Stimulated activated CD4-positive, alpha-beta T cell treated with anti-CD3 and anti-CD28 coated beads, Interleukin-15, amount 100 ng/mL, for 48 hours (primary cell): ENCODE data around the gene ASCL1.

ENCODE experiments used
- DNase-seq, 2 donors: peaks; one replicate each; pipeline ENCODE4 v3.0.0-alpha.2; 2020; ENCODE audit warnings: low read depth in 2 of 2

ASCL1 gene

DNA sequence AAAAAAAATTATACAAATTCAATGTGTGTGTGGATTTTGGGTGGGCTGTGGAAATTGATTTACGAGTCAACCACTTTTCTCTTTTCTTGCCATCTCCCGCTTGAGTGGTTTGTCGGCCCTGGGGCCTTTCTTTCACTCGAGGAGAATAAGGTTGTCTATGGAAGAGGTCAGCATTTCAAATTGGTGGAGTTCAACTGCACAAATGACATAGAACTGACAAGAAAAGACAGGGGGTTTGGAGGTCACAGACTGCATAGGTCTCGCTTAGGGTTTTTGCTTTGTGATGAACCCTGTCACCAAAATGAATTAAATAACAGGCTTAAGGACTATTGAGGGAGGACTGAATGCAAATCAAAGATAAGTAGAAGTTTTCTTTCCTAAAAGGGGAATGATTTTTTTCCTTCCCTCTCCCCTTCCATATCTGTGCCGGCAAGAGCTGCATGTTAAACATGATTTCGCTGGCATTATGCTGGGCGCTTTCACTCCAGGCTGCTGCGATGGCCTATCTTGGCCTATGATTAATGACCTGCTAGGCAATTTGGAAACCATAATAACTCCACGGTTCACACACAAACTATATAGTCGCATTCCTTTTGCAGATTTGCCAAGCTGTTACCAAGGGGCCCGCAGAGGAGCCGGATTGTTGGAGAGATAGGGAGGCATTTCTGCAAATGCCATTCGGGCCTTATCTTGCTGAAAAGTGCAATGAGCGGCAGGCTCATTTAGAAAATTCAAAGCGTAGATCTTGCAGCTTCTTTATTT lies 20.7 kb downstream of the ASCL1 start:
- no peak for DNase-seq

DNA sequence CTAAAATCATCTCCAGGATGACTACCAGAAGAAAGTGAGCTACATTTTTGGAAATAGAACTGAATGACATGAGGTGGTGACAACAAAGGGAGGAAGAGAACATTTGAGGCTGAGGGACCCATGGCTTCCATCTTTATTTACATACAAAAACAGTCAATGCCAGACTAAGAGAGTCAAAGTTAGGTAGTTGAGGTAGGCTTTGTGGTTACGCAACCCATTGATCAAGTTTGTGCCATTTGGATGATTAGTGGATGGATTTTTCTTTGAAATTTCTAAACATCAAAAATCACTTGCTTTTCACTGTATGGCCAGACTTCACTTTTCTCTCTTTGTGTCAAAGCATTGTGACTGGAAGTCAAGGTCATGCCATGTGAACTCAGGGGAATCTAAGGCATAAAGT lies 22.9 kb downstream of the ASCL1 start:
- no peak for DNase-seq

DNA sequence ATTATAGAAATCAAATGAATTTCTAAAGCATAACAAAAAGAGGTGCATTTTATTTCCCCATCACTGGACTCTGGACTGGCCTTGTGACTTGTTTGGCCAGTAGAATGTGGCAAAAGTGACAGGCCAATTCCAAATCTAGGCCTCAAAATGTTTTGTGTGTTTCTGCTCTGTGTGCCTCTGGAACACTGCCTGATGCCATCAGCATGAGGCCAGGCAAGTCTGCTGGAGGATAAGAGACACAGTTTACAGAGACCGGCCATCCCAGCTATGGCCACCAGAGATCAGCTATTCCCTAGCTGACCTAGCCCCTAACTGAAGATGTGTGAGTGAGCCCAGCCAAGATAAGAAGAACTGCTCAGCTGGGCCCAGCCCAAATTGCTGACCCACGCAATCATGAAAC lies 32.9 kb downstream of the ASCL1 start:
- DNase-seq, result no peak

DNA sequence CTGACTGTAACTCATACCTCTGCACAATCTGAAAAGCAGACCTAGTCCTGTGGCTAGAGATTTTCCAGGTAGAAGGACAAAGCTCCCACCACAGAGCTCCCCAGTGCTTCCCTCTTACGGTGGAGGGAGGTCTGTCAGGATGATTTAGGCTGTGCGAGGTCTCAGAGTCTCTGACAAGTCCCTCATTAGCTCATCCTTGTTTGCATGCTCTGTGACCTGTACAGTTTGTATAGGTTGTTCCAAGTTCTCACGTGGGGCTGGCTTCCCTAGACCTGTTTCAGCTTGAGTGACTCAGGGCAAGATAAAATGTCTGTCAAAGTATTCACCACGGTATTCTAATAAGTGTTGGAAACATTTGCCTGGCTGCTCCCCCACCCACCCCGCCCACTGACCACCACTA lies 34.8 kb downstream of the ASCL1 start:
- no peak for DNase-seq

DNA sequence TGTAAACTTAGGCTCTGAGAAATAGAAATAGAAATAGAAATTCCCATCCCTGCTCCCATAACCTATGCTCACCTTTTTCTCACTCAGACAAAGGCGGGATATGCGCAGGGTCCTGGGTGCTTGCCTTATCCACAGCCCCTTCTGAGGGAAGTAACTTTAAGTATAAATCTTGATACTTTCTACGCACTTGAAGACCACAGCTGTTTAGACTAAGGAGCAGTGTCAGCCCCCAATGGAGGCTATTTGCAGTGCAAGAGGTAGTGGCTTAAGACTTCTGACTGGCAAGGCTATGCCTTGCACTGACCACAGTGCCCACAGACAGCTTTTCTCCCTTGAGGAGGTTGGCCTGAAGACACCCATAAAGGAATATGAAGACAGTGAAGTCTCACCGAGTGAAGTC lies 35.2 kb downstream of the ASCL1 start:
- DNase-seq, result no peak

DNA sequence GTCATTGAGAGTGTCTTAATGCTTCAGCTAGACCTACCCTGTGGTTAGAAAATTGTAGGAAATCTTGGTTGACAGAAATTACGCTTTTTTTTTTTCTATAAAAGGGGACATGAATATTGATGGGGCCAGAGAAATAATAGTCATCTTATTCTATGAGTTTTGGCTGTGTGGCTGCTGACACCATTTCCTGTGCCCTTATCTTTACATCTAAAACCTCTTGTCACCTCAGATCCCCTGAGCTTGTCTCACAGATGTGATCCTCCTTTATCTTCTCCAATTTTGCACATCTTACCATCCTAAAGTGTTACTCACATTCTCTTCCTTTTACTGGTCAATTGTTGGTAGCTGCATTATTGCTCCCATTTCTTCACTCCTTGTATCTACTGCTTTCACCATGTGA lies 36.1 kb downstream of the ASCL1 start:
- no peak for DNase-seq

DNA sequence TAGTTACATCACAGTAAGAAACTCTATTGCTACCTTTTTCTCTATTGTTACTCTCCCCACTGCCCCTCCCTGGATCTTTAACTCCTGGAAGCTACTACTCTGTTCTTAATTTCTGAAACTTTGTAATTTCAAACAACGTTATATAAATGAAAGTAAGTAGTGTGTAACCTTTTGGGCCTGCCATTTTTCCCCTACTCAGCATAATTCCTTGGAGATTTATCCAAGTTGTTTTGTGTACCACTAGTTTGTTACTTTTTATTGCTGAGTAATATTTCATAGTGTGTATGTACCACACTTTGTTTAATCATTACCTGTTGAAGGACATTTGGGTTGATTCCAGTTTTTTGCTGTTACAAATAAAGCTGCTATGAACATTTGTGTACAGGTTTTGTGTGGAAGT lies 37.9 kb downstream of the ASCL1 start:
- no peak for DNase-seq
